Measurements from ENCODE around the gene GNB1L. TPM values are rescaled to one million over a fixed set of nuclear protein-coding genes. Genes with fewer than 3 reads are reported as not detected.
A peak's percentile ranks its signal among the peaks of the same experiment; 100 is the strongest.

GNB1L gene
- total and polyA plus RNA-seq, 2 donors (not counting 1 experiment from before 2014, with no cell fraction given), result 6.6 to 12.1 TPM

GRCh38 chr22:19761725-19762567 is 92.7 kb downstream of the GNB1L start:
- H3K9me3 Mint-ChIP-seq (ENCODE audit: insufficient read depth), result no peaks in the 10 kb centered on the region
- Histone ChIP-seq H3K79me2 (ENCODE audit: control insufficient read depth, insufficient read depth, low read length) (no peaks in the 10 kb centered on the region), H4K20me1 (ENCODE audit: control insufficient read depth, insufficient read depth, low read length, poor library complexity, severe bottlenecking) (no peaks in the 10 kb centered on the region), H3K27ac (ENCODE audit: low read length in 2 of 2) (no peak overlapping the region), H3K4me3 (ENCODE audit: control extremely low read depth in 1 of 5, extremely low read depth in 1 of 5, insufficient read depth in 1 of 5, low read depth in 2 of 5, low read length in 4 of 5) (no peak overlapping the region), H2AFZ (ENCODE audit: insufficient read depth, low read depth, low read length, poor library complexity, severe bottlenecking) (no peak overlapping the region), H3K27me3 (replicated peaks in 1 of 4; ENCODE audit: control extremely low read depth in 1 of 4, control insufficient read depth in 3 of 4, insufficient read depth in 4 of 4, low read length in 3 of 4) (peaks cover 0 to 77% (median 36%) of the 10 kb centered on the region in 4 experiments), H3K36me3 (replicated peaks in 1 of 2; ENCODE audit: control extremely low read depth in 1 of 2, control insufficient read depth in 1 of 2, extremely low read depth in 1 of 2, insufficient read depth in 2 of 2, low read length in 1 of 2) (no peaks in the 10 kb centered on the region), H3K9ac (ENCODE audit: low read length) (no peak overlapping the region), H3K4me1 (ENCODE audit: control insufficient read depth in 2 of 2, insufficient read depth in 2 of 2, low read length in 2 of 2) (peaks cover 22 to 30% of the 10 kb centered on the region in 2 donors), H3K4me2 (replicated peaks; ENCODE audit: low read depth, low read length, poor library complexity, severe bottlenecking) (peak overlapping the region; percentile 70), H3K9me3 (ENCODE audit: control extremely low read depth in 1 of 3, control insufficient read depth in 2 of 3, insufficient read depth in 1 of 3, low read length in 2 of 3) (peaks cover 0 to 18% (median 0%) of the 10 kb centered on the region in 3 donors)
- ChIA-PET POLR2A (no interaction called here), CTCF (no interaction called here)
- H3K4me1 Mint-ChIP-seq, result peaks cover 37% of the 10 kb centered on the region
- H3K4me3 Mint-ChIP-seq, result peak overlapping the region; percentile 77
- DNase-seq (no peak), ATAC-seq (ENCODE audit: low read depth) (no peak)
- H3K27ac Mint-ChIP-seq, result no peak overlapping the region
- intact Hi-C loops (cut with micrococcal nuclease), result no loop called here
- 79% methylated on average over 33 of the region's 33 CpGs for WGBS (ENCODE audit: insufficient coverage)
- no peak for TF ChIP-seq CTCF (IDR thresholded peaks at IDR 0.05)
- no peak for TF ChIP-seq EZH2 (IDR thresholded peaks at IDR 0.05; ENCODE audit: borderline replicate concordance, insufficient read depth, low read depth, low read length, poor library complexity, severe bottlenecking)
- H3K27me3 Mint-ChIP-seq, result peaks cover 50% of the 10 kb centered on the region

All from B cell (primary cell).